Panc1 (cell line): Measurements from ENCODE around the gene DDX4. TPM values are rescaled to one million over a fixed set of nuclear protein-coding genes. Genes with fewer than 3 reads are reported as not detected.

Experiments used
- ATAC-seq: fragments of 200-7000 bp; cut with Tn5 transposase; 2 replicates; pipeline ENCODE4 v1.9.1; 2020; ENCODE audit warnings: mild to moderate bottlenecking, moderate library complexity
- BruUV-seq: library from RNA; stranded (reverse); fragments of 400-500 nt; replicated peaks from 2 replicates; lab custom pipeline; 2021; lab: Mats Ljungman, UMichigan
- CTCF ChIA-PET: fragments of 300-600 bp; sonication (Branson Sonifier 250); formaldehyde crosslinking; loops from one replicate; lab custom pipeline; 2022; ENCODE audit warnings: antibody characterized with exemption; lab: Charles Lee
- POLR2A ChIA-PET: fragments of 300-600 bp; sonication (Branson Sonifier 250); formaldehyde crosslinking; loops from one replicate; lab custom pipeline; 2022; ENCODE audit warnings: antibody characterized with exemption; lab: Charles Lee
- DNase-seq: peaks from one replicate; pipeline ENCODE4 v3.0.0-alpha.2; 2010; ENCODE audit warnings: low read depth, low spot score
- H3K27ac ChIP-seq: 2 replicates; pipeline ENCODE4 v1.5.1; 2011; ENCODE audit warnings: mild to moderate bottlenecking, low read length, inconsistent platforms
- H3K27me3 ChIP-seq: fragments of 200-500 bp; sonication (Bioruptor generic); 2 replicates; pipeline ENCODE4 v1.6.0; 2014; ENCODE audit warnings: low read length, inconsistent platforms; ENCODE audit not compliant: control insufficient read depth, insufficient read depth
- H3K36me3 ChIP-seq: fragments of 200-500 bp; sonication (Bioruptor generic); 2 replicates; pipeline ENCODE4 v1.5.1; 2014; ENCODE audit warnings: inconsistent platforms, mild to moderate bottlenecking, low read length, moderate library complexity; ENCODE audit not compliant: control insufficient read depth, insufficient read depth
- H3K4me1 ChIP-seq: 2 replicates; pipeline ENCODE4 v1.5.1; 2011; ENCODE audit warnings: inconsistent platforms, mild to moderate bottlenecking, low read length, moderate library complexity; ENCODE audit not compliant: control insufficient read depth, insufficient read depth
- H3K4me3 ChIP-seq, 2 experiments: 2 replicates each; pipeline ENCODE4 v1.5.1; 2011 to 2012; ENCODE audit warnings: low read depth in 2 of 2, low read length in 2 of 2, mild to moderate bottlenecking in 2 of 2, inconsistent platforms in 1 of 2, moderate library complexity in 1 of 2
- H3K9me3 ChIP-seq: fragments of 200-500 bp; sonication (Bioruptor generic); 2 replicates; pipeline ENCODE4 v1.5.1; 2014; ENCODE audit warnings: low read depth, mild to moderate bottlenecking, inconsistent platforms, low read length, moderate library complexity; ENCODE audit not compliant: control insufficient read depth, insufficient read depth
- POLR2AphosphoS5 ChIP-seq: IDR thresholded peaks from 2 replicates; pipeline ENCODE4 v1.6.1; 2012; ENCODE audit warnings: mild to moderate bottlenecking, low read depth, low read length, moderate library complexity
- SIN3A ChIP-seq: IDR thresholded peaks from 2 replicates; pipeline ENCODE4 v1.6.1; 2012; ENCODE audit warnings: low read depth, mild to moderate bottlenecking, low read length, moderate library complexity, borderline replicate concordance; ENCODE audit not compliant: insufficient read depth
- TCF7L2 ChIP-seq: IDR thresholded peaks from 2 replicates; pipeline ENCODE4 v1.6.1; 2011; ENCODE audit warnings: mild to moderate bottlenecking, low read depth, low read length, inconsistent platforms
- in situ Hi-C: cut with HindIII; loops from 2 replicates; pipeline ENCODE4 v1.10.0; 2016; ENCODE audit warnings: low sequenced_read_pairs, low pct_unique_long_range_greater_than_20kb
- intact Hi-C: fragments of 100-400 bp; cut with micrococcal nuclease; formaldehyde crosslinking; loops from one replicate; pipeline ENCODE4 v1.10.0; 2022; ENCODE audit not compliant: unreplicated experiment
- total RNA-seq: library from RNA; stranded (reverse); gene quantifications from one replicate; pipeline ENCODE4 v1.2.1, GENCODE V29; 2021; ENCODE audit not compliant: unreplicated experiment
- TF ChIP-seq, protein P1 (sequence below): fragments of 450-650 bp; IDR thresholded peaks from 2 replicates; pipeline ENCODE4 v1.5.1; 2017; ENCODE audit warnings: mild to moderate bottlenecking
- TF ChIP-seq, protein P2 (sequence below), 2 experiments: IDR thresholded peaks; 2 replicates each; pipeline ENCODE4 v1.6.1; 2011 to 2012; ENCODE audit warnings: low read depth in 2 of 2, control low read depth in 1 of 2, low read length in 1 of 2, mild to moderate bottlenecking in 1 of 2, moderate library complexity in 1 of 2; ENCODE audit not compliant: insufficient read depth in 1 of 2

The DDX4 gene
- total RNA-seq, 1 experiment from 2014 or later, result not detected

DNA sequence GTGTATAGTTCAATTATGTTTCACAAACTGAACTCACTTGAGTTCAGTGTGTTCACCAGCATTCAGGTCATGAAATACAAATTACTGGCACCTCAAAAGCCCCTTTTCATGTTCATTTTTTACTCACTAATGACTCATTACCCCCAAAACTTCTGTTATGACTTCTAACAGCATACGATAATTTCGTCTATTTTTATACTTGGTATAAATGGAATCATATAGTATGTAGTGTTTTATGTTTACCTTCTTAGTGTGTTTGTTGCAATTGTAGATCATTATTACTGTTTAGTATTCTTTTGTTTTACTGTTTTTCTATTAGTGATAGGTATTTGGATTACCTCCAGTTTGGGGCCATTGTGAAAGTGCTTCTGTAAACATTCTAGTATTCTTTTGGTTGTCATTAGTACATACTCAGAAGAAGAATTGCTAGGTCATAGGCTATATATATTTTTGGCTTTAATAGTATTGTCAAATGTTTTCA, 33.4 kb downstream of the DDX4 start:
- BruUV-seq, result no TSS peak
- POLR2A ChIA-PET, result no interaction called here
- H3K36me3 ChIP-seq, result no peaks in the 10 kb centered on the region
- in situ Hi-C loops (no loop called here), intact Hi-C loops (no loop called here)
- H3K9me3 ChIP-seq, result no peaks in the 10 kb centered on the region
- ATAC-seq (no peak), DNase-seq (no peak)
- no peak for TF ChIP-seq POLR2AphosphoS5
- TF ChIP-seq, protein P1, sequence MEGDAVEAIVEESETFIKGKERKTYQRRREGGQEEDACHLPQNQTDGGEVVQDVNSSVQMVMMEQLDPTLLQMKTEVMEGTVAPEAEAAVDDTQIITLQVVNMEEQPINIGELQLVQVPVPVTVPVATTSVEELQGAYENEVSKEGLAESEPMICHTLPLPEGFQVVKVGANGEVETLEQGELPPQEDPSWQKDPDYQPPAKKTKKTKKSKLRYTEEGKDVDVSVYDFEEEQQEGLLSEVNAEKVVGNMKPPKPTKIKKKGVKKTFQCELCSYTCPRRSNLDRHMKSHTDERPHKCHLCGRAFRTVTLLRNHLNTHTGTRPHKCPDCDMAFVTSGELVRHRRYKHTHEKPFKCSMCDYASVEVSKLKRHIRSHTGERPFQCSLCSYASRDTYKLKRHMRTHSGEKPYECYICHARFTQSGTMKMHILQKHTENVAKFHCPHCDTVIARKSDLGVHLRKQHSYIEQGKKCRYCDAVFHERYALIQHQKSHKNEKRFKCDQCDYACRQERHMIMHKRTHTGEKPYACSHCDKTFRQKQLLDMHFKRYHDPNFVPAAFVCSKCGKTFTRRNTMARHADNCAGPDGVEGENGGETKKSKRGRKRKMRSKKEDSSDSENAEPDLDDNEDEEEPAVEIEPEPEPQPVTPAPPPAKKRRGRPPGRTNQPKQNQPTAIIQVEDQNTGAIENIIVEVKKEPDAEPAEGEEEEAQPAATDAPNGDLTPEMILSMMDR, result no peak
- no peak for TF ChIP-seq TCF7L2
- no peak for TF ChIP-seq SIN3A
- CTCF ChIA-PET, result no interaction called here
- no peaks in the 10 kb centered on the region for H3K4me1 ChIP-seq
- H3K27me3 ChIP-seq, result no peaks in the 10 kb centered on the region
- no peak overlapping the region for H3K4me3 ChIP-seq
- H3K27ac ChIP-seq, result no peak overlapping the region

DNA sequence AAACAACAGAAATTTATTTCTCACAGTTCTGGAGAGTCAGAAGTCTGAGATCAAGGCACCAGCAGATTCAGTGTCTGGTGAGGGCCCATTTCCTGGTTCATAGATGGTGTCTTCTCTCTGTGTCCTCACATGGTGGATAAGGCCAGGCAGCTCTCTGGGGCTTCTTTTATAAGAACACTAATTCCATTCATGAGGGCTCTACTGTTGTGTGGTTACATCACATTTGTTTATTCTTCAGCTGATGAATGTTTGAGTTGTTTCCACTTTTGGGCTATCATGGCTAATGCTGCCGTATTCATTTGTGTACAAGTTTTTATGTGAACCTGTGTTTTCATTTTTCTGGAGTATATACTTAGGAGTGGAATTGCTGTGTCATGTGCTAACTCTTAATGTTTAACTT, 35.2 kb downstream of the DDX4 start:
- TF ChIP-seq SIN3A (no peak), POLR2AphosphoS5 (no peak), TCF7L2 (no peak)
- TF ChIP-seq, protein P1, result no peak
- TF ChIP-seq, protein P2, sequence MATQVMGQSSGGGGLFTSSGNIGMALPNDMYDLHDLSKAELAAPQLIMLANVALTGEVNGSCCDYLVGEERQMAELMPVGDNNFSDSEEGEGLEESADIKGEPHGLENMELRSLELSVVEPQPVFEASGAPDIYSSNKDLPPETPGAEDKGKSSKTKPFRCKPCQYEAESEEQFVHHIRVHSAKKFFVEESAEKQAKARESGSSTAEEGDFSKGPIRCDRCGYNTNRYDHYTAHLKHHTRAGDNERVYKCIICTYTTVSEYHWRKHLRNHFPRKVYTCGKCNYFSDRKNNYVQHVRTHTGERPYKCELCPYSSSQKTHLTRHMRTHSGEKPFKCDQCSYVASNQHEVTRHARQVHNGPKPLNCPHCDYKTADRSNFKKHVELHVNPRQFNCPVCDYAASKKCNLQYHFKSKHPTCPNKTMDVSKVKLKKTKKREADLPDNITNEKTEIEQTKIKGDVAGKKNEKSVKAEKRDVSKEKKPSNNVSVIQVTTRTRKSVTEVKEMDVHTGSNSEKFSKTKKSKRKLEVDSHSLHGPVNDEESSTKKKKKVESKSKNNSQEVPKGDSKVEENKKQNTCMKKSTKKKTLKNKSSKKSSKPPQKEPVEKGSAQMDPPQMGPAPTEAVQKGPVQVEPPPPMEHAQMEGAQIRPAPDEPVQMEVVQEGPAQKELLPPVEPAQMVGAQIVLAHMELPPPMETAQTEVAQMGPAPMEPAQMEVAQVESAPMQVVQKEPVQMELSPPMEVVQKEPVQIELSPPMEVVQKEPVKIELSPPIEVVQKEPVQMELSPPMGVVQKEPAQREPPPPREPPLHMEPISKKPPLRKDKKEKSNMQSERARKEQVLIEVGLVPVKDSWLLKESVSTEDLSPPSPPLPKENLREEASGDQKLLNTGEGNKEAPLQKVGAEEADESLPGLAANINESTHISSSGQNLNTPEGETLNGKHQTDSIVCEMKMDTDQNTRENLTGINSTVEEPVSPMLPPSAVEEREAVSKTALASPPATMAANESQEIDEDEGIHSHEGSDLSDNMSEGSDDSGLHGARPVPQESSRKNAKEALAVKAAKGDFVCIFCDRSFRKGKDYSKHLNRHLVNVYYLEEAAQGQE (IDR thresholded peaks at IDR 0.05; ENCODE audit: insufficient read depth in 1 of 2, low read depth in 2 of 2, low read length in 1 of 2), result no peak
- Histone ChIP-seq H3K9me3 (no peaks in the 10 kb centered on the region), H3K4me3 (no peak overlapping the region), H3K27me3 (no peaks in the 10 kb centered on the region), H3K27ac (no peak overlapping the region), H3K4me1 (no peaks in the 10 kb centered on the region), H3K36me3 (no peaks in the 10 kb centered on the region)
- no peak for ATAC-seq
- ChIA-PET POLR2A (no interaction called here), CTCF (no interaction called here)
- DNase-seq, result no peak
- intact Hi-C loops, result no loop called here
- in situ Hi-C loops, result no loop called here
- BruUV-seq, result no TSS peak
